ENCODE data around the gene ERAS. TPM values are rescaled to one million over a fixed set of nuclear protein-coding genes. Genes with fewer than 3 reads are reported as not detected.

Gene ERAS
- total and polyA plus RNA-seq, 2 experiments from 2014 or later: 1.3 to 2.4 TPM

GRCh38 chrX:48831136-48831908 is 5.0 kb downstream of the ERAS start:
- H3K36me3 Mint-ChIP-seq (ENCODE audit: low read depth): no peaks in the 10 kb centered on the region
- H3K4me3 ChIP-seq: peak overlapping the region; percentile 60

GRCh38 chrX:48831909-48832291 is 5.6 kb downstream of the ERAS start:
- peak; percentile 68 for DNase-seq (ENCODE audit: low spot score)
- Mint-ChIP-seq H3K27me3 (ENCODE audit: insufficient read depth, low read depth, poor library complexity) (peaks cover 60% of the 10 kb centered on the region), H3K4me3 (peak overlapping the region; percentile 41; the same call in 1 of the 3 replicates)
- TF ChIP-seq STAT1 (IDR thresholded peaks at IDR 0.05; ENCODE audit: unreplicated experiment) (no peak), EZH2 (IDR thresholded peaks at IDR 0.05; ENCODE audit: low read depth, unreplicated experiment) (no peak), EZH2phosphoT487 (IDR thresholded peaks at IDR 0.05; ENCODE audit: unreplicated experiment) (no peak), POLR2AphosphoS5 (IDR thresholded peaks at IDR 0.05; ENCODE audit: low read depth) (no peak), ZNF331 (CRISPR knock-in tag; IDR thresholded peaks at IDR 0.05; ENCODE audit: low read depth) (no peak), ZNF114 (CRISPR knock-in tag; IDR thresholded peaks at IDR 0.05) (no peak), CREB1 (CRISPR knock-in tag; IDR thresholded peaks at IDR 0.05; ENCODE audit: low read depth) (no peak)
- TF ChIP-seq, protein P1, sequence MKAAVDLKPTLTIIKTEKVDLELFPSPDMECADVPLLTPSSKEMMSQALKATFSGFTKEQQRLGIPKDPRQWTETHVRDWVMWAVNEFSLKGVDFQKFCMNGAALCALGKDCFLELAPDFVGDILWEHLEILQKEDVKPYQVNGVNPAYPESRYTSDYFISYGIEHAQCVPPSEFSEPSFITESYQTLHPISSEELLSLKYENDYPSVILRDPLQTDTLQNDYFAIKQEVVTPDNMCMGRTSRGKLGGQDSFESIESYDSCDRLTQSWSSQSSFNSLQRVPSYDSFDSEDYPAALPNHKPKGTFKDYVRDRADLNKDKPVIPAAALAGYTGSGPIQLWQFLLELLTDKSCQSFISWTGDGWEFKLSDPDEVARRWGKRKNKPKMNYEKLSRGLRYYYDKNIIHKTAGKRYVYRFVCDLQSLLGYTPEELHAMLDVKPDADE (IDR thresholded peaks at IDR 0.05): no peak
- TF ChIP-seq, protein P2, sequence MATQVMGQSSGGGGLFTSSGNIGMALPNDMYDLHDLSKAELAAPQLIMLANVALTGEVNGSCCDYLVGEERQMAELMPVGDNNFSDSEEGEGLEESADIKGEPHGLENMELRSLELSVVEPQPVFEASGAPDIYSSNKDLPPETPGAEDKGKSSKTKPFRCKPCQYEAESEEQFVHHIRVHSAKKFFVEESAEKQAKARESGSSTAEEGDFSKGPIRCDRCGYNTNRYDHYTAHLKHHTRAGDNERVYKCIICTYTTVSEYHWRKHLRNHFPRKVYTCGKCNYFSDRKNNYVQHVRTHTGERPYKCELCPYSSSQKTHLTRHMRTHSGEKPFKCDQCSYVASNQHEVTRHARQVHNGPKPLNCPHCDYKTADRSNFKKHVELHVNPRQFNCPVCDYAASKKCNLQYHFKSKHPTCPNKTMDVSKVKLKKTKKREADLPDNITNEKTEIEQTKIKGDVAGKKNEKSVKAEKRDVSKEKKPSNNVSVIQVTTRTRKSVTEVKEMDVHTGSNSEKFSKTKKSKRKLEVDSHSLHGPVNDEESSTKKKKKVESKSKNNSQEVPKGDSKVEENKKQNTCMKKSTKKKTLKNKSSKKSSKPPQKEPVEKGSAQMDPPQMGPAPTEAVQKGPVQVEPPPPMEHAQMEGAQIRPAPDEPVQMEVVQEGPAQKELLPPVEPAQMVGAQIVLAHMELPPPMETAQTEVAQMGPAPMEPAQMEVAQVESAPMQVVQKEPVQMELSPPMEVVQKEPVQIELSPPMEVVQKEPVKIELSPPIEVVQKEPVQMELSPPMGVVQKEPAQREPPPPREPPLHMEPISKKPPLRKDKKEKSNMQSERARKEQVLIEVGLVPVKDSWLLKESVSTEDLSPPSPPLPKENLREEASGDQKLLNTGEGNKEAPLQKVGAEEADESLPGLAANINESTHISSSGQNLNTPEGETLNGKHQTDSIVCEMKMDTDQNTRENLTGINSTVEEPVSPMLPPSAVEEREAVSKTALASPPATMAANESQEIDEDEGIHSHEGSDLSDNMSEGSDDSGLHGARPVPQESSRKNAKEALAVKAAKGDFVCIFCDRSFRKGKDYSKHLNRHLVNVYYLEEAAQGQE (IDR thresholded peaks at IDR 0.05; ENCODE audit: unreplicated experiment): no peak

More at GRCh38 chrX:48831136-48831908, 5.0 kb downstream of the ERAS start:
- peak overlapping the region; percentile 76 for H3K4me2 ChIP-seq
- Mint-ChIP-seq H3K27me3 (ENCODE audit: insufficient read depth, low read depth, poor library complexity) (peaks cover 60% of the 10 kb centered on the region), H3K9me3 (no peaks in the 10 kb centered on the region; the same call in 2 of the 3 replicates), H3K4me1 (peaks cover 20% of the 10 kb centered on the region), H3K4me3 (peak overlapping the region; percentile 58), H3K27ac (no peak overlapping the region)
- H3F3A ChIP-seq (replicated peaks; ENCODE audit: low read depth): 0 out of 2 replicates have a peak, but pooled peaks cover 4% of the 10 kb centered on the region
- peak; percentile 27 for DNase-seq (ENCODE audit: low spot score)
- H4K20me1 ChIP-seq (replicated peaks; ENCODE audit: insufficient read depth): no peaks in the 10 kb centered on the region
- peaks cover 83% of the 10 kb centered on the region for H3K27me3 ChIP-seq (ENCODE audit: insufficient read depth)
- no peaks in the 10 kb centered on the region for H3K79me2 ChIP-seq (replicated peaks; ENCODE audit: insufficient read depth)
- no peaks in the 10 kb centered on the region for H3K36me3 ChIP-seq (ENCODE audit: insufficient read depth)
- H3K9me2 ChIP-seq (ENCODE audit: insufficient read depth): no peaks in the 10 kb centered on the region
- no peak overlapping the region for H3K27ac ChIP-seq (ENCODE audit: low read depth)
- no peak overlapping the region for H2AFZ ChIP-seq
- no peaks in the 10 kb centered on the region for H3K4me1 ChIP-seq (ENCODE audit: insufficient read depth)
- peak; percentile 8 for ATAC-seq
- TF ChIP-seq, protein P3, sequence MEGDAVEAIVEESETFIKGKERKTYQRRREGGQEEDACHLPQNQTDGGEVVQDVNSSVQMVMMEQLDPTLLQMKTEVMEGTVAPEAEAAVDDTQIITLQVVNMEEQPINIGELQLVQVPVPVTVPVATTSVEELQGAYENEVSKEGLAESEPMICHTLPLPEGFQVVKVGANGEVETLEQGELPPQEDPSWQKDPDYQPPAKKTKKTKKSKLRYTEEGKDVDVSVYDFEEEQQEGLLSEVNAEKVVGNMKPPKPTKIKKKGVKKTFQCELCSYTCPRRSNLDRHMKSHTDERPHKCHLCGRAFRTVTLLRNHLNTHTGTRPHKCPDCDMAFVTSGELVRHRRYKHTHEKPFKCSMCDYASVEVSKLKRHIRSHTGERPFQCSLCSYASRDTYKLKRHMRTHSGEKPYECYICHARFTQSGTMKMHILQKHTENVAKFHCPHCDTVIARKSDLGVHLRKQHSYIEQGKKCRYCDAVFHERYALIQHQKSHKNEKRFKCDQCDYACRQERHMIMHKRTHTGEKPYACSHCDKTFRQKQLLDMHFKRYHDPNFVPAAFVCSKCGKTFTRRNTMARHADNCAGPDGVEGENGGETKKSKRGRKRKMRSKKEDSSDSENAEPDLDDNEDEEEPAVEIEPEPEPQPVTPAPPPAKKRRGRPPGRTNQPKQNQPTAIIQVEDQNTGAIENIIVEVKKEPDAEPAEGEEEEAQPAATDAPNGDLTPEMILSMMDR (conservative IDR thresholded peaks at IDR 0.05; ENCODE audit: low read depth in 2 of 2): peak in 1 of 2 experiments; percentile 19; a peak in 1 of 4 replicates
- no peak for TF ChIP-seq ZNF331 (CRISPR knock-in tag; IDR thresholded peaks at IDR 0.05; ENCODE audit: low read depth)

More at GRCh38 chrX:48831909-48832291, 5.6 kb downstream of the ERAS start:
- peak overlapping the region; percentile 76 for H3K4me2 ChIP-seq
- H3F3A ChIP-seq (replicated peaks; ENCODE audit: low read depth): 0 out of 2 replicates have a peak, but pooled peaks cover 4% of the 10 kb centered on the region
- ATAC-seq: peak; percentile 46
- H3K9me2 ChIP-seq (ENCODE audit: insufficient read depth): no peaks in the 10 kb centered on the region
- no peaks in the 10 kb centered on the region for H3K79me2 ChIP-seq (replicated peaks; ENCODE audit: insufficient read depth)
- H2AFZ ChIP-seq: no peak overlapping the region
- H3K4me1 ChIP-seq (ENCODE audit: insufficient read depth): no peaks in the 10 kb centered on the region
- no peaks in the 10 kb centered on the region for H3K36me3 Mint-ChIP-seq (ENCODE audit: low read depth)
- H3K4me3 ChIP-seq: peak overlapping the region; percentile 60
- peaks cover 22% of the 10 kb centered on the region for H3K4me1 Mint-ChIP-seq
- H3K9me3 Mint-ChIP-seq: no peaks in the 10 kb centered on the region; the same call in 2 of the 3 replicates
- peaks cover 84% of the 10 kb centered on the region for H3K27me3 ChIP-seq (ENCODE audit: insufficient read depth)
- H3K36me3 ChIP-seq (ENCODE audit: insufficient read depth): no peaks in the 10 kb centered on the region
- H4K20me1 ChIP-seq (replicated peaks; ENCODE audit: insufficient read depth): no peaks in the 10 kb centered on the region
- no peak overlapping the region for H3K27ac ChIP-seq (ENCODE audit: low read depth)
- no peak overlapping the region for H3K27ac Mint-ChIP-seq
